NCI-H2029 treated with DMSO at 0.1 percent for 48 hours (cell line): ENCODE data around the gene TMEM183A.

Experiments used
- DNase-seq: peaks from one replicate; lab custom pipeline; 2025; lab: John Stamatoyannopoulos, UW

Gene TMEM183A

GRCh38 chr1:203045821-203046594, 38.8 kb downstream of the TMEM183A start:
- no peak for DNase-seq

DNA sequence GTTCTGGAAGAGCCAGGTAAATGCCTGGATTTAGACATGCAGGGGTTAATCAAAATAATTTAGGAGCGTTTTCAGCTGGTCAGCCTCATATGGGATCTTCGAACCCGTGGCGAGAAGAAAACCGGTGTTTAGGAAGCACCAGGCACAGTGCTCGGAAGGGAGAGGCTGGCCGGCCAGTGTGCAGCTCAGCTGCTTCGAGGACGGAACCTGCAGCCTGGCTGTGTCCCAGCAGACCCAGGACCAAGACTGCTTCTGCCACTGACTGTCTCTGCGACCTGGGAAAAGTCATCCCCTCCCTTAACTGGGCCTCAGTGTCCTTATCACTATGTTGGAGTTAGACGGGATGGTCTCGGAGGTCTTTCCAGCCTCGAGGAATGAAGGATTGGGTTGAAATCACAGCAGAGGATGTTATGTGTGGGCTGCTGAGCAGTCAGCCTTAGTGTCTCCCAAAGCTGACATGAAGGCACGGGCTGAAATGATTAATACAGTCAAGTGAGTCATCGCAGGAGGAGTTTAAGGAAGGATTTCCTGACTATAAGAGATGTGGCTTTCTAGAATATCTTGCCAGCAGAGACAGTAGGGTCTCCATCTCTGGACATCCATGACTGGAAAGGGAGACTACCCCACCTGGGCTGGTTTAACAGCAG, 39.9 kb downstream of the TMEM183A start:
- DNase-seq = no peak

DNA sequence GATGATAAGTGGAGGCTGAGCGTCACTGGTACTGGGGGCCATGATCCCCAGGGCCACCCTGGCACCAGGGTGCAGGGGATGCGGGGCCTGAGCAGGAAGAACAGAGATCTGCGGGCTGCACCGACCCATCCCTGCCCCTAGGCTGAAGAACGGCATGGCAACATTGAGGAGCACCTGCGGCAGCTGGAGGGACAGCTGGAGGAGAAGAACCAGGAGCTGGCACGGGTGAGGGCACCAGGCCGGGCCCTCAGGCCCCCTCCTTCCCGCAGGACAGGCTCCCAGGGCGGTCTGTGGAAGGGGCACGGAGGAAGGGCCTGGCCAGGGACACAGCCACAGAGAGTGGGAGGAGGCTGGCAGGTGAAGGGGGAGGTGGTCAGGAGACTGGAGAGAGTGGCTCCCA, 40.9 kb downstream of the TMEM183A start:
- no peak for DNase-seq

- no peak for DNase-seq
Observed at GRCh38 chr1:203048555-203049051, 41.4 kb downstream of the TMEM183A start.

GRCh38 chr1:203049077-203049476, 41.9 kb downstream of the TMEM183A start:
- no peak for DNase-seq

DNA sequence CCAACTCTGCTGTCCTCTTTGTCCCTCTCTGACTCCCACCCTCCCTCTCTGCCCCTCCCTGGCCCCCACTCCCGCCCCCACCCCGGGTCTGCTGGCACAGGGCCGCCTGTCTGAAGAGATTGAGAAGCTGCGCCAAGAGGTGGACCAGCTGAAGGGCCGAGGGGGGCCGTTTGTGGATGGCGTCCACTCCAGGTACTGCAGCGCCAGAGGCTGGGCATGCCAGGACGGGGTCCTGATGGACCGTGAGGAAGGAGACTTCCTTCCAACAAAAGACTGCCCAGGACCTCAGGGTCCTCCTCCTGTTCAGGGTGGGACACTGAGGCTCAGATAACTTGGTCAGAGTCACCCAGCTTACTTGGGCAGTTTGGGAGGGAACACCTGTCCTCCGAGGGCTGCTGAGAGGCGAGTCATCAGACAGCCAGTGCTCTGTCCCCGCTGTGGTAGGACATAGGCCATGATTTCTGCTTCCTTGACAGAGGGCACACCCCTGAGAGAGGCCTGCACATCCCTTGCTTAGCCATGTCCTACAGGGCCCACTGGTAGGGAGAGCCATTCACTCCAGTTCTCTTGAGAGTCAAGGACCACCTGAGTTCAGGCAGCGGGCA, 42.5 kb downstream of the TMEM183A start:
- no peak for DNase-seq

GRCh38 chr1:203050826-203051225, 43.7 kb downstream of the TMEM183A start:
- no peak for DNase-seq

DNA sequence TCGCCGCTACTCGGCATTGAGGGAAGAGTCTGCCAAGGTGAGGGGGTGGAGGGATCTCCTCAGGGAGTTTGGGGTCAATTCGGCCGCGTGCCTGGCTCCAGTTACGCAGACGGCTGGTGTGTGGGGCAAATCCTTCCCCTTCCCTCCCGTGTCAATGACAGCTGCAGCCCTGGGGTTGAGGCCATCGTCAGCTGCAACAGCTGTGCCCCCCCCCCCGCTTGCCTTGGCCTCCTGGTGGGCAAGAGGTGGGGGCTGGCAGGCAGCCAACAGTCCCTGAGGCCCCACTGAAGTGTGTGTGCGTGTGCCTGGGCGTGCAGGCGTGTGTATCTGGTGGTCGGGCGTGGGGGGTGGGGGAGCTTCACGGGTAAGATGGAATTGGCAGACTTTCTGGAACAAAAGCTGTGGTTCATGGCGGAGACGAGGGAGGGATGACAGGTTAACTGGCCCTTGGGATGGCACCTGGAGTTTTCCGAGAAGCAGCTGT, 44.7 kb downstream of the TMEM183A start:
- DNase-seq = no peak

DNA sequence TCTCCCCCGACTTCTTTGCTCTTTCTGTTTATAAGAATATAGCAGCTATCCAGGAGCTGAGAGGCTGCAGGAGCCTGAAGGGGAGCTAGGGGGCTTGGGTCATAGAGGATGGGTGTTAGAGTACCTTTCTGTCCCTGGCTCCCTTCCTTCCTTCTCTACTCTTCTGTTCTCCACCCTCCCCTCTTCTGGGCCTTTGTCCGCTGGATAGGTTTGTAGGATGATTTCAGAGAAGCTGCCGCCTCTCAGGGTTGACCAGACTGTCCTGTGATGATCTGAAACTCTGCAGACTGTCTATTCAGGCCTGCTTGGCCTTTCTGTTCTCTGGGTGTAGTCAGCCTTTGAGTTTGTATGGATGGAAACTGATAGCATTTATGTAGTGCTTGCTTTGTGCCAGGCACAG, 45.4 kb downstream of the TMEM183A start:
- DNase-seq = no peak

- DNase-seq = no peak
Observed at GRCh38 chr1:203054184-203054583, 47.0 kb downstream of the TMEM183A start.

DNA sequence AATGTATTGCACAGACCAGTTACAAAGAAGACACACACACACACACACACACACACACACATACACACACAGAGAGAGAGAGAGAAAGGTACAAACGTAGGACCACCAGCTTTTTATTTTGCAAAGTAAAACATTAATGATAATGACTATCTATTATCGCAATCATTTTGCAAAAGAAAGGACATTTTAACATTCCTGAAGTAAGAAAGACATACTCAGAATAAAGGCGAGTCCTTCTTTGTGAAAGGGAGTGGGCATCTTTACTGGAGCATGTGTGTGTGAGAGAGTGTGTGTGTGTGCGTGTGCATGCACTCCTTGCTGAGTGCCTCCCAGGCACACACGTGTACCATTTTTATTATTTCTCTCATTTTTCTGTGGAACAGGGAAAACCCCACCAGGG, 47.5 kb downstream of the TMEM183A start:
- DNase-seq = no peak

- no peak for DNase-seq
Observed at GRCh38 chr1:203055161-203055799, 48.1 kb downstream of the TMEM183A start.

DNA sequence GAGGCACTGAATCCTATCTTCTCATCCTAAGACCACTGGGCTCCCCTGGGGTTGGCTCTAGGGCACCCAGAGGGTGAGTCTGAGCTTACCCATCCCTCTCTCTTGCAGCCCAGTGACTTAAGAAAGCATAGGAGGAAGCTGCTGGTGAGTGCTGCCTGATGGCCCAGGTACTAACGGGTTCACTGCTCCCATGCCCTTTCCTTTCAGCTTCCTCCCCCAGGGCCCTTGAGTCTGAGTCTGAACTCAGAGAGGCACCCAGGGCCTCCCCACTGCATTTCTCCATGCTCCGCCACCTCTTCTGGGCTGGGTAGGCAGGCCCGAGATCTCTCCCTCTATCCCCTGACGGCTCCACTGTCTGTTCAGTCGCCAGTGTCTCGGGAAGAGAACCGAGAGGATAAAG, 48.8 kb downstream of the TMEM183A start:
- DNase-seq = no peak

- no peak for DNase-seq
Observed at GRCh38 chr1:203056516-203056915, 49.3 kb downstream of the TMEM183A start.

DNA sequence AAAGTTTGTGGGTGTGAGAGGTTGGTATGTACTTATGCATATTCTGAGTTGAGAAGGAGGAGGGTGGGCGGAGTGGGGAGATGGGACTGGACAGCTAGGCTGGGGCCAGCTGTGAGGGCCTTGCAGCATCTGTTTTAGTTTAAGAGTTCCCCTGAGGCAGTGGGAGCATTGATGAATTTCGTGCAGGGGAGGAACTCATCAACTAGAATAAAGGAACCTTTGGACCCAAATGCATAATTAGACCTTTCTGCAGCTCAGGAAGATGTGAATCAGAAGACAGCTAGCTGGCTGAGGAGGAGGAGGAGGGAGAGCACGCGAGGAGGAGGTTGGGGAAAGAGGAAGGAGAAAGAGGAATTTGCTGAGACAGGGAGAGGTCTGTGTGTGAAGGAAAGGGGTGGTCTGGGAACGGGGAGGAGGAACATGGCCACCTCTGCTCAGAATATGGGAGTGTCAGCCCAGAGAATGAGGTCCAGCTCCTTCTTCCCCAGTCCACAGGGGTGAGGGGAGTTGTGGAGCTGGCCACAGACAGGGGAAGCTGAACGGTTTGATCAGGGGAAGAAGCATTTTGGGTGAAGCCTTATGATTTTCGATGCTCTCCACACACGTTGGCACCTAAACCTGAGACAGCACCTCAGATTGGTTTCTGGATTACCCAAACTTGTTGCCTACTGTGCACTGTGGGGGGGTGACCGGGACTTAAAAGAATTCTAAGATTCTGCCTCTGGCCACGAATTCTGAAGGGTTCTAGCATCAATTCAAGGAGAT, 50.9 kb downstream of the TMEM183A start:
- DNase-seq = no peak

GRCh38 chr1:203058676-203058935, 51.4 kb downstream of the TMEM183A start:
- DNase-seq = no peak

GRCh38 chr1:203059485-203059884, 52.3 kb downstream of the TMEM183A start:
- DNase-seq = no peak

GRCh38 chr1:203060115-203060514, 52.9 kb downstream of the TMEM183A start:
- DNase-seq = no peak

DNA sequence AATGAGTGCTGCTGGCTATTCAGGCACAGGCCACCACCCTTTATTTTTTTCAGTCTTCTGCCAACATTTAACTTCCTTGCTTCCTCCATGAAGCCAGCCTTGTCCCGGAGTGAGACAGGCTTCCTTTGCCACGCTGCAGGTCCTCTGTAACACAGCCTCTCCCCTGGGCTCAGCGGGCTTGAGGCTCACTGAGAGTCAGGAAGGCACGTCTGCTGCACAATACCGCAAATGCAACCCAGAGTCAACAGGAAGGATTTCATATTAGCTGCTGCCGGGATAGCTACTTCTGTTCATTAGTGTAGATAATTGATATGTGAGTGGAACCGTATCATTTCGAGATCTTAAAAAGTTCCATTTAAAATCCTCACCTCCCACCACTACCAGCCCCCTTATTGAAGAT, 56.1 kb downstream of the TMEM183A start:
- DNase-seq = no peak

GRCh38 chr1:203065191-203065590, 58.0 kb downstream of the TMEM183A start:
- no peak for DNase-seq

GRCh38 chr1:203065986-203066385, 58.8 kb downstream of the TMEM183A start:
- no peak for DNase-seq

DNA sequence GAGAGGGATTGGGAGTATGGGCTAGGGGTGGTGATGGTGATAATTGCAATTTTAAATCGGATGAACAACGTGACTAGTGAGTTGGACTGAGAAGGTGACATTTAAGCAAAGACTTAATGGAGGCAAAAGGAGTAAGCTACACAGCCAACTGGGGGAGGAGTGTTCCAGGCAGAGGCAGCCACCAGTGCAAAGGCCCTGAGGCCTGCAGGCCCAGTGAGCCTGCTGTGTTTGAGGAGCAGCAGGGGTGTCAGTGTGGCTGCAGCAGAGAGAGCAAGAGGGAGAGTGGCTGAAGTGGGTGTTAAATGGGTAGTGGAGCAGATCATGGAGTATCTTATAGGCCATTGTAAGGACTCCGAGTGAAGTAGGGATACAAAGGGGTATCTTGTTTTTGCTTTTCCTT, 59.8 kb downstream of the TMEM183A start:
- no peak for DNase-seq
